Measurements from ENCODE around the gene SYCE3.
"Not testable (repeated sequence)": the region's sequence is repeated elsewhere in the genome, so short reads cannot be mapped to it uniquely, and the experiment has no call there.

Gene SYCE3, protein sequence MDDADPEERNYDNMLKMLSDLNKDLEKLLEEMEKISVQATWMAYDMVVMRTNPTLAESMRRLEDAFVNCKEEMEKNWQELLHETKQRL

GRCh38 chr22:50562523-50563412 is at the start of gene SYCE3:
SYCE3 (minus strand) TSS chr22:50562919; CDS start chr22:50556405, 6,514 bp downstream.
- H3K9ac ChIP-seq (ENCODE audit: low read length) = peak within 1 kb of the TSS; percentile 82
- no peaks in the 10 kb centered on the region for H3K9me3 ChIP-seq (ENCODE audit: control insufficient read depth, low read length)
- H3K4me3 ChIP-seq (ENCODE audit: low read length) = peak within 1 kb of the TSS; percentile 90
- H3K36me3 ChIP-seq (ENCODE audit: control insufficient read depth, insufficient read depth, low read length) = no peaks in the 10 kb centered on the region
- peaks cover 2% of the 10 kb centered on the region for H3K27me3 ChIP-seq (ENCODE audit: control insufficient read depth, insufficient read depth, low read length)
- peaks cover 18% of the 10 kb centered on the region for H3K4me1 ChIP-seq (ENCODE audit: control insufficient read depth, insufficient read depth, low read length)

- Histone ChIP-seq H3K9me3 (ENCODE audit: control insufficient read depth, low read length) (no peaks in the 10 kb centered on the region), H3K27me3 (ENCODE audit: control insufficient read depth, insufficient read depth, low read length) (peaks cover 4% of the 10 kb centered on the region), H3K4me3 (ENCODE audit: low read length) (no peak overlapping the region), H3K4me1 (ENCODE audit: control insufficient read depth, insufficient read depth, low read length) (peaks cover 15% of the 10 kb centered on the region), H3K9ac (ENCODE audit: low read length) (no peak overlapping the region), H3K36me3 (ENCODE audit: control insufficient read depth, insufficient read depth, low read length) (no peaks in the 10 kb centered on the region)
These were observed 49.4 kb upstream of the SYCE3 start for GRCh38 chr22:50612168-50612527.

DNA sequence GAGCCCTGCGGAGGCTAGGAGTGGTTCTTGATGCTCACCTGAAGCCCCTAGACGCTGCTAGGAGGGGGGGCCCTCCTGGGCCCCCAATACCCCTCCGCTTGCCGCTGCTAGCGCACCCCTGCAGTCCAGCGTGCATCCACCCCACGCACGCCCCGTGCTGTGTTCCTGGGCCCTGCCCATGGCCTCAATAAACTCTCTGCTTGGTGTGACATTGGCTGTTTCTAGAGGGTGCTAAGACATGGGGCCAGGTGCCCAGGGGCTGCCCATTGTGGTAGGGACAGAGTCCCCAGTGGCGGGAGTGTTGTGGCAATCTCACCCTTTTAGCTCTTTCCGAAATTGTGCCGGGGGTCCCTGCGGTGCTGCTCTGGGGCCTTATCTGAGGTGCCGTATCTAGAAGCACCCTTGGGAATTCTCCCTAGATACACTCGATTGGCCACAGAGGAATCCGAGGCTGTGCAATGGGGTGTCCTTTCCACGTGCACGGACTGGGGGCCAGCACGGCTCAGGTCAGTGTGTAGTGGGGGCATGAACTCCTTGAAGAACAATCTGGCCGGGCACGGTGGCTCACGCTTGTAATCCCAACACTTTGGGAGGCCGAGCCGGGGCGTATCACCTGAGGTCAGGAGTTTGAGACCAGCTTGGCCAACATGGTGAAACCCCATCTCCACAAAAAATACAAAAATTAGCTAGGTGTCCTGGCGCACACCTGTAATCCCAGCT is 48.8 kb upstream of the SYCE3 start:
- Histone ChIP-seq H3K27me3 (ENCODE audit: control insufficient read depth, insufficient read depth, low read length) (peaks cover 4% of the 10 kb centered on the region), H3K36me3 (ENCODE audit: control insufficient read depth, insufficient read depth, low read length) (no peaks in the 10 kb centered on the region), H3K9ac (ENCODE audit: low read length) (no peak overlapping the region), H3K4me1 (ENCODE audit: control insufficient read depth, insufficient read depth, low read length) (peaks cover 15% of the 10 kb centered on the region), H3K4me3 (ENCODE audit: low read length) (no peak overlapping the region), H3K9me3 (ENCODE audit: control insufficient read depth, low read length) (no peaks in the 10 kb centered on the region)

DNA sequence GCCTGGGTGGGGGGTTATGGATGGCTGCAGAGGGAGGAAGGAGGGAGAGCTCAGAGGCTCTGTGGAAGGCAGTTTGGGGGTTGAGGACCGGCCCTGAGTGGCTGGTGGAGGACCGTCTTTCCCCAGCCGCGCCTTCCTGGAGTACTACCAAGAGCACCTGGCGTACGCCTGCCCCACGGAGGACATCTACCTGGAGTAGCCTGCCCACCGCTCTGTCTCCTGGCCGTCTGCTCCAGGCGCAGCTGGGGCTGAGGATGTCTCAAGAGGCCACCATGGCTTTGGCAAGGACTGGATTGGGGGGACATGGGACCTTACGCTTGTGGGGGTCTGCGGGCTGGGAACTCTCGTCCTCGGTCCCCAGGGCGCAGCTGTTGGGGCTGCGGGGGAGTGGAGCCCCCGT is 47.9 kb upstream of the SYCE3 start:
- Histone ChIP-seq H3K9ac (ENCODE audit: low read length) (no peak overlapping the region), H3K27me3 (ENCODE audit: control insufficient read depth, insufficient read depth, low read length) (peaks cover 13% of the 10 kb centered on the region), H3K4me1 (ENCODE audit: control insufficient read depth, insufficient read depth, low read length) (peaks cover 15% of the 10 kb centered on the region), H3K9me3 (ENCODE audit: control insufficient read depth, low read length) (no peaks in the 10 kb centered on the region), H3K36me3 (ENCODE audit: control insufficient read depth, insufficient read depth, low read length) (no peaks in the 10 kb centered on the region), H3K4me3 (ENCODE audit: low read length) (no peak overlapping the region)

DNA sequence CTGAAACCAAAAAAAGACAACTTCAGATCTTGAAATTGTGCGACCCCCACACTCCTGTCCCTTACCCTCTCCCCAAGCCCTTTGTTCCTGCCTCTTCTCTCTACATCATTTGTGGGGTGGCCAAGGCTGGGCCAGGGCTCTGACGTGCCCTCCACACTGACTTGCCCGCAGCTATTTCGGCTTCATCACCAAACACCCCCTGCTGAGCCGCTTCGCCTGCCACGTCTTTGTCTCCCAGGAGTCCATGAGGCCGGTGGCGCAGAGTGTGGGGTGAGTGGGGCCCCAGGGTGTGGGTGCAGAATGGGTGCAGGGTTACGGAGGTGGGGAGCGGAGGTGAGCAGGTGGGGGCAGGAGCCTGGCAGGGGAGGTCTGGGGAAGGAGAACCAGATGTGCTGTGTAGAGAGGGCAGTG is 47.3 kb upstream of the SYCE3 start:
- Histone ChIP-seq H3K9me3 (ENCODE audit: control insufficient read depth, low read length) (no peaks in the 10 kb centered on the region), H3K36me3 (ENCODE audit: control insufficient read depth, insufficient read depth, low read length) (no peaks in the 10 kb centered on the region), H3K4me3 (ENCODE audit: low read length) (no peak overlapping the region), H3K27me3 (ENCODE audit: control insufficient read depth, insufficient read depth, low read length) (peaks cover 14% of the 10 kb centered on the region), H3K9ac (ENCODE audit: low read length) (no peak overlapping the region), H3K4me1 (ENCODE audit: control insufficient read depth, insufficient read depth, low read length) (peaks cover 15% of the 10 kb centered on the region)

DNA sequence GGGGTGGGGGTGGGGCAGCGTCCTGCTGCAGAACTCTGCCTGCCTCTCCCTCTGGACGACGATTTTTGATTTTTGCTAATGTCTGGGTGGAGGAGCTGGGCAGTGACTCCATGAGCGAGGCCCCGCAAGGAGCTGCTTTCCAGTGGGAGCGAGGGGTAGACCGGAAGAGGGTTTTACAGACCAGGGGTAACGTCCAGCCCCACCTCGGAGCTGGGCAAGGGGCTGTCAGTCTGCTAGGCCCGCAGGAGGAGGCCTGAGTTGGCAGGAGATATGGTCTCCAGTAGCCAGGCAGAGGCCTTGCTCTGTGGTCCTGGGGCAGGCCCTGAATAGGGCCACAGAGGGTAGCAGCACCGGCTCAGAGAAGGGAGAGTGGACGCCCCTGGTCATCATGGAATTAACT is 46.9 kb upstream of the SYCE3 start:
- Histone ChIP-seq H3K27me3 (ENCODE audit: control insufficient read depth, insufficient read depth, low read length) (peaks cover 17% of the 10 kb centered on the region), H3K4me3 (ENCODE audit: low read length) (no peak overlapping the region), H3K36me3 (ENCODE audit: control insufficient read depth, insufficient read depth, low read length) (no peaks in the 10 kb centered on the region), H3K9me3 (ENCODE audit: control insufficient read depth, low read length) (no peaks in the 10 kb centered on the region), H3K9ac (ENCODE audit: low read length) (no peak overlapping the region), H3K4me1 (ENCODE audit: control insufficient read depth, insufficient read depth, low read length) (peaks cover 15% of the 10 kb centered on the region)

DNA sequence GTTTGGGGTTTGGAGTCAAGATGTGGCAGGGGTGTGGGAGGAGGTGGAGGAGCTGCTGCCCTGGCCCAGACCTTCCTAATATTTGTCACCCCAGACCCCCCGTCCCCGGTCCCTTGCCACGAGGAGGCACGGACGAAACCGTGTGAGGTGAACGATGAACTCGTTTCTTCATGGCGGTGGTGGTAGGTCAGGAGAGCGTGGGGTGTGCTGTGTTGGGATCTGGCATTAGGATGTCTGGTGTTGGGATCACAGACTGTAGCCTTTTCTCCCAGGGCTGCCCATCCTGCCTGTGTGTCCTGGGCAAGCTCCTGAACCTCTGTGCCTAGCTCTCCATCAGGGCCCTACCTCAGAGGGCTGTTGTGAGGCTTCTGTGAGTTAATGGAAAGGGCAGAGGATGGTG is 46.3 kb upstream of the SYCE3 start:
- H3K4me3 ChIP-seq (ENCODE audit: low read length) = no peak overlapping the region
- H3K9ac ChIP-seq (ENCODE audit: low read length) = no peak overlapping the region
- no peaks in the 10 kb centered on the region for H3K36me3 ChIP-seq (ENCODE audit: control insufficient read depth, insufficient read depth, low read length)
- peaks cover 15% of the 10 kb centered on the region for H3K4me1 ChIP-seq (ENCODE audit: control insufficient read depth, insufficient read depth, low read length)
- H3K9me3 ChIP-seq (ENCODE audit: control insufficient read depth, low read length) = no peaks in the 10 kb centered on the region
- H3K27me3 ChIP-seq (ENCODE audit: control insufficient read depth, insufficient read depth, low read length) = peaks cover 19% of the 10 kb centered on the region

DNA sequence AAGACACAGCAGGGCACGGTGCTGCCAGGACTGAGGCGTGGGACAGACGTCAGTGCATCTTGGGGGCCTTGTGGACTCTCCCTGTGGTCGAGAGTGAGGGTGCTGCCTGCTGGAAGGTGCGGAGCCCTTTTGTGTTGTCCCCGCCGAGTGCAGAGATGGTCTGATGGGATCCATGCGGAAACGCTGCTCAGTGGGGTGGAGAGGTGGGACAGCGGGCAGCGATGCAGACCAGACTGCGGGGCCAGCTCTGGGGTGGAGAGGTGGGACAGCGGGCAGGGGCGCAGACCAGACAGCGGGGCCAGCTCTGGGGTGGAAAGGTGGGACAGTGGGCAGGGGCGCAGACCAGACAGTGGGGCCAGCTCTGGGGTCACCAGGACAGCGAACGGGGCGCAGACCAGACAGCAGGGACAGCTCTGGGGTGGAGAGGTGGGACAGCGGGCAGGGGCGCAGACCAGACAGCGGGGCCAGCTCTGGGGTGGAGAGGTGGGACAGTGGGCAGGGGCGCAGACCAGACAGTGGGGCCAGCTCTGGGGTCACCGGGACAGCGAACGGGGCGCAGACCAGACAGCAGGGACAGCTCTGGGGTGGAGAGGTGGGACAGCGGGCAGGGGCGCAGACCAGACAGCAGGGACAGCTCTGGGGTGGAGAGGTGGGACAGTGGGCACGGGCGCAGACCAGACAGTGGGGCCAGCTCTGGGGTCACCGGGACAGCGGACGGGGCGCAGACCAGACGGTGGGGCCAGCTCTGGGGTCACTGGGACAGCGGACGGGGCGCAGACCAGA is 45.5 kb upstream of the SYCE3 start:
- peaks cover 27% of the 10 kb centered on the region for H3K27me3 ChIP-seq (ENCODE audit: control insufficient read depth, insufficient read depth, low read length)
- not testable (repeated sequence) for H3K9me3 ChIP-seq (ENCODE audit: control insufficient read depth, low read length)

GRCh38 chr22:50607659-50608020 is 44.9 kb upstream of the SYCE3 start:
- peaks cover 4% of the 10 kb centered on the region for H3K4me1 ChIP-seq (ENCODE audit: control insufficient read depth, insufficient read depth, low read length)
- H3K9me3 ChIP-seq (ENCODE audit: control insufficient read depth, low read length) = no peaks in the 10 kb centered on the region
- H3K27me3 ChIP-seq (ENCODE audit: control insufficient read depth, insufficient read depth, low read length) = peaks cover 33% of the 10 kb centered on the region
- no peak overlapping the region for H3K9ac ChIP-seq (ENCODE audit: low read length)
- H3K36me3 ChIP-seq (ENCODE audit: control insufficient read depth, insufficient read depth, low read length) = no peaks in the 10 kb centered on the region
- H3K4me3 ChIP-seq (ENCODE audit: low read length) = no peak overlapping the region

More for the DNA sequence above, 45.5 kb upstream of the SYCE3 start:
- H3K36me3 ChIP-seq (ENCODE audit: control insufficient read depth, insufficient read depth, low read length); H3K4me3 ChIP-seq (ENCODE audit: low read length); H3K4me1 ChIP-seq (ENCODE audit: control insufficient read depth, insufficient read depth, low read length); H3K9ac ChIP-seq (ENCODE audit: low read length): not testable (repeated sequence)

- Histone ChIP-seq H3K36me3 (ENCODE audit: control insufficient read depth, insufficient read depth, low read length) (no peaks in the 10 kb centered on the region), H3K9me3 (ENCODE audit: control insufficient read depth, low read length) (no peaks in the 10 kb centered on the region), H3K4me3 (ENCODE audit: low read length) (no peak overlapping the region), H3K9ac (ENCODE audit: low read length) (no peak overlapping the region), H3K4me1 (ENCODE audit: control insufficient read depth, insufficient read depth, low read length) (no peaks in the 10 kb centered on the region), H3K27me3 (ENCODE audit: control insufficient read depth, insufficient read depth, low read length) (peaks cover 38% of the 10 kb centered on the region)
These were observed 44.4 kb upstream of the SYCE3 start for GRCh38 chr22:50606946-50607658.

DNA sequence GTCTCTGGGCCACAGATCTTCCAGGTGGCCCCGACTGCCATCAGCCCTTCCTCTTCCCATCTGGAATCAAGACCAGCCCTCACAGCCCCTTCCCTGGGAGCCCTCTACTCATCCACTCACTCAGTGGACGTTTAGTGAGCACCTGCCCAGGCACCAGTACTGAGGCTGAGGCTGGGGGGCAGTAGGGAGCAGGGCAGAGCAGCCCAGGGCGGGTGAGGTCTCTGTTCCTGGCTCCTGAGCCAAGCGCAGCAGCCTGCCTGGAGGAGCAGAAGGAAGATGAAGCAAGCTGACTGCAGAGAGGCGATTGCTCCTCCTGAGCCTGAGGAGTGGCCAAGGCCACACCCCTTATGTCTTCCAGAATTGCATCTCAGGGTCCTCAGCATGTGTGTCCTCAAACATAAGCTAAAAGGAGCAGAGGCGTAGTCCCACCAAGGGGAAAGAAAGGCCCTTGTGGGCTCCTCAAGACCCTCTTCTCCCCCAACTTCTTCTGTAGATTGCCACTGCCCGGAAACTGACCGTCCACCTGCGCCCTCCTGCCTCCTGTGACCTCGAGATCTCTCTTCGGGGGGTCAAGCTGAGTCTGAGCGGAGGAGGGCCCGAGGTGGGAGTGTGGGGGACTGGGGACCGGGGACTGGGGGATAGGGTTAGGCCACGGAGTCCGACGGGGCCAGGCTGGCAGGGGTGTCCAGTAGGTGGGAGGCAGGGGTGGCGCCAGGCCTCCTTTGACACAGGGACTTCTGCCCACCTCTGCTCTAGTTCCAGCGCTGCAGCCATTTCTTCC is 43.6 kb upstream of the SYCE3 start:
- Histone ChIP-seq H3K27me3 (ENCODE audit: control insufficient read depth, insufficient read depth, low read length) (peaks cover 44% of the 10 kb centered on the region), H3K9ac (ENCODE audit: low read length) (no peak overlapping the region), H3K36me3 (ENCODE audit: control insufficient read depth, insufficient read depth, low read length) (no peaks in the 10 kb centered on the region), H3K4me3 (ENCODE audit: low read length) (no peak overlapping the region), H3K4me1 (ENCODE audit: control insufficient read depth, insufficient read depth, low read length) (no peaks in the 10 kb centered on the region), H3K9me3 (ENCODE audit: control insufficient read depth, low read length) (no peaks in the 10 kb centered on the region)
